ENCODE results near the gene ANO2. TPM values are rescaled to one million over a fixed set of nuclear protein-coding genes. Genes with fewer than 3 reads are reported as not detected.
"Not testable (repeated sequence)": the region's sequence is repeated elsewhere in the genome, so short reads cannot be mapped to it uniquely, and the experiment has no call there.

The ANO2 gene
- total RNA-seq, 4 donors from 2014 or later = 4.0 to 17.9 (median 5.1) TPM

- no peak overlapping the region for H3K27ac ChIP-seq (replicated peaks in 1 of 4)
- H3K27me3 ChIP-seq = no peaks in the 10 kb centered on the region
- H3K4me1 ChIP-seq = no peaks in the 10 kb centered on the region
- TF ChIP-seq CTCF (IDR thresholded peaks at IDR 0.05) (no peak), POLR2A (IDR thresholded peaks at IDR 0.05; ENCODE audit: low read depth) (no peak), EP300 (IDR thresholded peaks at IDR 0.05) (no peak), POLR2AphosphoS5 (IDR thresholded peaks at IDR 0.05) (no peak)
- no peaks in the 10 kb centered on the region for H3K9me3 ChIP-seq
- DNase-seq (ENCODE audit: extremely low spot score) = no peak
- 96% methylated on average over 3 of the region's 4 CpGs for WGBS
- intact Hi-C loops (cut with DNase I) = no loop called here
- H3K36me3 ChIP-seq = no peaks in the 10 kb centered on the region
- H3K4me3 ChIP-seq = no peak overlapping the region
These were observed 279.4 kb downstream of the ANO2 start for GRCh38 chr12:5665615-5666014.

GRCh38 chr12:5661811-5662210, 283.2 kb downstream of the ANO2 start:
- no peak for DNase-seq (ENCODE audit: extremely low spot score)
- Histone ChIP-seq H3K9me3 (no peaks in the 10 kb centered on the region), H3K27ac (replicated peaks in 1 of 4) (no peak overlapping the region), H3K27me3 (no peaks in the 10 kb centered on the region), H3K4me3 (no peak overlapping the region), H3K36me3 (no peaks in the 10 kb centered on the region), H3K4me1 (no peaks in the 10 kb centered on the region)
- intact Hi-C loops (cut with DNase I) = no loop called here
- TF ChIP-seq CTCF (IDR thresholded peaks at IDR 0.05) (no peak), POLR2AphosphoS5 (IDR thresholded peaks at IDR 0.05) (no peak), POLR2A (IDR thresholded peaks at IDR 0.05; ENCODE audit: low read depth) (no peak), EP300 (IDR thresholded peaks at IDR 0.05) (no peak)
- 94% methylated on average over 8 of the region's 8 CpGs for WGBS

- 73% methylated on average over 6 of the region's 6 CpGs for WGBS
- intact Hi-C loops (cut with DNase I) = no loop called here
- H3K4me1 ChIP-seq = no peaks in the 10 kb centered on the region
These were observed 284.8 kb downstream of the ANO2 start for GRCh38 chr12:5660238-5660637.

GRCh38 chr12:5658339-5658941, 286.6 kb downstream of the ANO2 start:
- H3K36me3 ChIP-seq; H3K27me3 ChIP-seq; H3K9me3 ChIP-seq; intact Hi-C loops (cut with DNase I); DNase-seq (ENCODE audit: extremely low spot score); H3K4me3 ChIP-seq; H3K4me1 ChIP-seq; H3K27ac ChIP-seq (replicated peaks in 1 of 4): not testable (repeated sequence)
- WGBS = 91% methylated on average over 3 of the region's 3 CpGs

More at GRCh38 chr12:5660238-5660637, 284.8 kb downstream of the ANO2 start:
- H3K36me3 ChIP-seq = no peaks in the 10 kb centered on the region
- DNase-seq (ENCODE audit: extremely low spot score) = no peak
- H3K27ac ChIP-seq (replicated peaks in 1 of 4) = no peak overlapping the region
- no peaks in the 10 kb centered on the region for H3K27me3 ChIP-seq
- no peaks in the 10 kb centered on the region for H3K9me3 ChIP-seq
- TF ChIP-seq POLR2AphosphoS5 (IDR thresholded peaks at IDR 0.05) = no peak
- no peak for TF ChIP-seq EP300 (IDR thresholded peaks at IDR 0.05)
- TF ChIP-seq CTCF (IDR thresholded peaks at IDR 0.05) = no peak
- TF ChIP-seq POLR2A (IDR thresholded peaks at IDR 0.05; ENCODE audit: low read depth) = no peak
- no peak overlapping the region for H3K4me3 ChIP-seq

GRCh38 chr12:5656836-5657235, 288.2 kb downstream of the ANO2 start:
- DNase-seq (ENCODE audit: extremely low spot score) = no peak
- Histone ChIP-seq H3K27ac (replicated peaks in 1 of 4) (no peak overlapping the region), H3K4me3 (no peak overlapping the region), H3K27me3 (no peaks in the 10 kb centered on the region), H3K4me1 (no peaks in the 10 kb centered on the region), H3K9me3 (no peaks in the 10 kb centered on the region), H3K36me3 (no peaks in the 10 kb centered on the region)
- WGBS = 61% methylated on average over 4 of the region's 4 CpGs
- TF ChIP-seq POLR2AphosphoS5 (IDR thresholded peaks at IDR 0.05) (no peak), EP300 (IDR thresholded peaks at IDR 0.05) (no peak), CTCF (IDR thresholded peaks at IDR 0.05) (no peak), POLR2A (IDR thresholded peaks at IDR 0.05; ENCODE audit: low read depth) (no peak)
- intact Hi-C loops (cut with DNase I) = no loop called here
